ENCODE results near the gene SEMA6B. TPM values are rescaled to one million over a fixed set of nuclear protein-coding genes. Genes with fewer than 3 reads are reported as not detected.
"Not testable (repeated sequence)": the region's sequence is repeated elsewhere in the genome, so short reads cannot be mapped to it uniquely, and the experiment has no call there.

SEMA6B gene
- polyA plus RNA-seq, 2 donors: 1.1 to 2.0 TPM

GRCh38 chr19:4597975-4598671 lies 38.6 kb upstream of the SEMA6B start:
- Histone ChIP-seq H3K27ac (ENCODE audit: low read depth in 2 of 2, low read length in 1 of 2) (no peak overlapping the region), H3K4me3 (ENCODE audit: low read depth in 1 of 2, low read length in 2 of 2) (no peak overlapping the region), H3K4me1 (ENCODE audit: control insufficient read depth in 2 of 2, insufficient read depth in 2 of 2, low read length in 1 of 2) (peaks cover 0 to 7% of the 10 kb centered on the region in 2 donors), H3K27me3 (ENCODE audit: control insufficient read depth in 1 of 2, insufficient read depth in 2 of 2, low read length in 2 of 2) (peaks cover 0 to 3% of the 10 kb centered on the region in 2 donors), H3K9me3 (ENCODE audit: control insufficient read depth in 2 of 2, insufficient read depth in 1 of 2, low read depth in 1 of 2, low read length in 1 of 2) (no peaks in the 10 kb centered on the region), H3K36me3 (ENCODE audit: control insufficient read depth in 2 of 2, insufficient read depth in 2 of 2, low read length in 1 of 2) (no peaks in the 10 kb centered on the region)
- 1 to 2% methylated on average over 17 to 32 of the region's 32 CpGs for WGBS, 2 donors

GRCh38 chr19:4597278-4597974 lies 37.9 kb upstream of the SEMA6B start:
- H3K4me3 ChIP-seq (ENCODE audit: low read depth in 1 of 2, low read length in 2 of 2): no peak overlapping the region
- peaks cover 0 to 7% of the 10 kb centered on the region in 2 donors for H3K4me1 ChIP-seq (ENCODE audit: control insufficient read depth in 2 of 2, insufficient read depth in 2 of 2, low read length in 1 of 2)
- H3K27ac ChIP-seq (ENCODE audit: low read depth in 2 of 2, low read length in 1 of 2): no peak overlapping the region
- no peaks in the 10 kb centered on the region for H3K36me3 ChIP-seq (ENCODE audit: control insufficient read depth in 2 of 2, insufficient read depth in 2 of 2, low read length in 1 of 2)
- no peaks in the 10 kb centered on the region for H3K9me3 ChIP-seq (ENCODE audit: control insufficient read depth in 2 of 2, insufficient read depth in 1 of 2, low read depth in 1 of 2, low read length in 1 of 2)
- 9 to 10% methylated on average over 27 of the region's 27 CpGs for WGBS, 2 donors
- H3K27me3 ChIP-seq (ENCODE audit: control insufficient read depth in 1 of 2, insufficient read depth in 2 of 2, low read length in 2 of 2): peaks cover 0 to 3% of the 10 kb centered on the region in 2 donors

GRCh38 chr19:4596033-4596904 lies 36.8 kb upstream of the SEMA6B start:
- H3K9me3 ChIP-seq (ENCODE audit: control insufficient read depth in 2 of 2, insufficient read depth in 1 of 2, low read depth in 1 of 2, low read length in 1 of 2): no peaks in the 10 kb centered on the region
- H3K27me3 ChIP-seq (ENCODE audit: control insufficient read depth in 1 of 2, insufficient read depth in 2 of 2, low read length in 2 of 2): peaks cover 0 to 3% of the 10 kb centered on the region in 2 donors
- no peak overlapping the region for H3K27ac ChIP-seq (ENCODE audit: low read depth in 2 of 2, low read length in 1 of 2)
- WGBS, 2 donors: 38 to 54% methylated on average over 21 of the region's 21 CpGs
- peaks cover 0 to 7% of the 10 kb centered on the region in 2 donors for H3K4me1 ChIP-seq (ENCODE audit: control insufficient read depth in 2 of 2, insufficient read depth in 2 of 2, low read length in 1 of 2)
- H3K36me3 ChIP-seq (ENCODE audit: control insufficient read depth in 2 of 2, insufficient read depth in 2 of 2, low read length in 1 of 2): no peaks in the 10 kb centered on the region
- H3K4me3 ChIP-seq (ENCODE audit: low read depth in 1 of 2, low read length in 2 of 2): no peak overlapping the region

- not testable (repeated sequence) for H3K4me3 ChIP-seq (ENCODE audit: low read depth in 1 of 2, low read length in 2 of 2); H3K27me3 ChIP-seq (ENCODE audit: control insufficient read depth in 1 of 2, insufficient read depth in 2 of 2, low read length in 2 of 2); H3K27ac ChIP-seq (ENCODE audit: low read depth in 2 of 2, low read length in 1 of 2); H3K36me3 ChIP-seq (ENCODE audit: control insufficient read depth in 2 of 2, insufficient read depth in 2 of 2, low read length in 1 of 2); H3K9me3 ChIP-seq (ENCODE audit: control insufficient read depth in 2 of 2, insufficient read depth in 1 of 2, low read depth in 1 of 2, low read length in 1 of 2); H3K4me1 ChIP-seq (ENCODE audit: control insufficient read depth in 2 of 2, insufficient read depth in 2 of 2, low read length in 1 of 2)
- 89 to 94% methylated on average over 9 of the region's 9 CpGs for WGBS, 2 donors
Observed at GRCh38 chr19:4595158-4595557, 35.7 kb upstream of the SEMA6B start.

GRCh38 chr19:4594201-4594600 lies 34.7 kb upstream of the SEMA6B start:
- Histone ChIP-seq H3K27ac (ENCODE audit: low read depth in 2 of 2, low read length in 1 of 2) (no peak overlapping the region), H3K4me3 (ENCODE audit: low read depth in 1 of 2, low read length in 2 of 2) (no peak overlapping the region), H3K36me3 (ENCODE audit: control insufficient read depth in 2 of 2, insufficient read depth in 2 of 2, low read length in 1 of 2) (no peaks in the 10 kb centered on the region), H3K9me3 (ENCODE audit: control insufficient read depth in 2 of 2, insufficient read depth in 1 of 2, low read depth in 1 of 2, low read length in 1 of 2) (no peaks in the 10 kb centered on the region), H3K4me1 (ENCODE audit: control insufficient read depth in 2 of 2, insufficient read depth in 2 of 2, low read length in 1 of 2) (peaks cover 0 to 7% of the 10 kb centered on the region in 2 donors), H3K27me3 (ENCODE audit: control insufficient read depth in 1 of 2, insufficient read depth in 2 of 2, low read length in 2 of 2) (no peaks in the 10 kb centered on the region)
- WGBS, 2 donors: 55 to 60% methylated on average over 9 of the region's 9 CpGs

GRCh38 chr19:4593409-4593851 lies 33.9 kb upstream of the SEMA6B start:
- Histone ChIP-seq H3K36me3 (ENCODE audit: control insufficient read depth in 2 of 2, insufficient read depth in 2 of 2, low read length in 1 of 2) (no peaks in the 10 kb centered on the region), H3K9me3 (ENCODE audit: control insufficient read depth in 2 of 2, insufficient read depth in 1 of 2, low read depth in 1 of 2, low read length in 1 of 2) (no peaks in the 10 kb centered on the region), H3K4me3 (ENCODE audit: low read depth in 1 of 2, low read length in 2 of 2) (no peak overlapping the region), H3K27me3 (ENCODE audit: control insufficient read depth in 1 of 2, insufficient read depth in 2 of 2, low read length in 2 of 2) (no peaks in the 10 kb centered on the region), H3K4me1 (ENCODE audit: control insufficient read depth in 2 of 2, insufficient read depth in 2 of 2, low read length in 1 of 2) (peaks cover 0 to 7% of the 10 kb centered on the region in 2 donors), H3K27ac (ENCODE audit: low read depth in 2 of 2, low read length in 1 of 2) (no peak overlapping the region)
- WGBS, 2 donors: 33 to 51% methylated on average over 6 of the region's 6 CpGs

GRCh38 chr19:4592445-4592844 lies 33.0 kb upstream of the SEMA6B start:
- Histone ChIP-seq H3K27me3 (ENCODE audit: control insufficient read depth in 1 of 2, insufficient read depth in 2 of 2, low read length in 2 of 2) (no peaks in the 10 kb centered on the region), H3K27ac (ENCODE audit: low read depth in 2 of 2, low read length in 1 of 2) (no peak overlapping the region), H3K4me1 (ENCODE audit: control insufficient read depth in 2 of 2, insufficient read depth in 2 of 2, low read length in 1 of 2) (peaks cover 0 to 4% of the 10 kb centered on the region in 2 donors), H3K36me3 (ENCODE audit: control insufficient read depth in 2 of 2, insufficient read depth in 2 of 2, low read length in 1 of 2) (no peaks in the 10 kb centered on the region), H3K9me3 (ENCODE audit: control insufficient read depth in 2 of 2, insufficient read depth in 1 of 2, low read depth in 1 of 2, low read length in 1 of 2) (no peaks in the 10 kb centered on the region), H3K4me3 (ENCODE audit: low read depth in 1 of 2, low read length in 2 of 2) (no peak overlapping the region)
- WGBS, 2 donors: 69 to 71% methylated on average over 5 of the region's 5 CpGs

GRCh38 chr19:4591320-4591719 lies 31.8 kb upstream of the SEMA6B start:
- Histone ChIP-seq H3K4me3 (ENCODE audit: low read depth in 1 of 2, low read length in 2 of 2) (no peak overlapping the region), H3K36me3 (ENCODE audit: control insufficient read depth in 2 of 2, insufficient read depth in 2 of 2, low read length in 1 of 2) (no peaks in the 10 kb centered on the region), H3K4me1 (ENCODE audit: control insufficient read depth in 2 of 2, insufficient read depth in 2 of 2, low read length in 1 of 2) (no peaks in the 10 kb centered on the region), H3K27me3 (ENCODE audit: control insufficient read depth in 1 of 2, insufficient read depth in 2 of 2, low read length in 2 of 2) (no peaks in the 10 kb centered on the region), H3K27ac (ENCODE audit: low read depth in 2 of 2, low read length in 1 of 2) (no peak overlapping the region), H3K9me3 (ENCODE audit: control insufficient read depth in 2 of 2, insufficient read depth in 1 of 2, low read depth in 1 of 2, low read length in 1 of 2) (no peaks in the 10 kb centered on the region)
- WGBS, 2 donors: 46 to 54% methylated on average over 6 of the region's 6 CpGs

GRCh38 chr19:4590559-4590958 lies 31.1 kb upstream of the SEMA6B start:
- no peaks in the 10 kb centered on the region for H3K36me3 ChIP-seq (ENCODE audit: control insufficient read depth in 2 of 2, insufficient read depth in 2 of 2, low read length in 1 of 2)
- H3K27me3 ChIP-seq (ENCODE audit: control insufficient read depth in 1 of 2, insufficient read depth in 2 of 2, low read length in 2 of 2): no peaks in the 10 kb centered on the region
- no peaks in the 10 kb centered on the region for H3K4me1 ChIP-seq (ENCODE audit: control insufficient read depth in 2 of 2, insufficient read depth in 2 of 2, low read length in 1 of 2)
- H3K27ac ChIP-seq (ENCODE audit: low read depth in 2 of 2, low read length in 1 of 2): no peak overlapping the region
- H3K4me3 ChIP-seq (ENCODE audit: low read depth in 1 of 2, low read length in 2 of 2): no peak overlapping the region
- 75 to 82% methylated on average over 9 of the region's 9 CpGs for WGBS, 2 donors
- no peaks in the 10 kb centered on the region for H3K9me3 ChIP-seq (ENCODE audit: control insufficient read depth in 2 of 2, insufficient read depth in 1 of 2, low read depth in 1 of 2, low read length in 1 of 2)

Data from esophagus (tissue), 2 donors.